ENCODE results near the gene FAM120C.

Gene FAM120C

GRCh38 chrX:54044877-54045338 is 138.1 kb downstream of the FAM120C start:
- in situ Hi-C loops (cut with MboI; ENCODE audit: low pct_unique_long_range_greater_than_20kb, low sequenced_read_pairs) = no loop called here
- DNase-seq = no peak

DNA sequence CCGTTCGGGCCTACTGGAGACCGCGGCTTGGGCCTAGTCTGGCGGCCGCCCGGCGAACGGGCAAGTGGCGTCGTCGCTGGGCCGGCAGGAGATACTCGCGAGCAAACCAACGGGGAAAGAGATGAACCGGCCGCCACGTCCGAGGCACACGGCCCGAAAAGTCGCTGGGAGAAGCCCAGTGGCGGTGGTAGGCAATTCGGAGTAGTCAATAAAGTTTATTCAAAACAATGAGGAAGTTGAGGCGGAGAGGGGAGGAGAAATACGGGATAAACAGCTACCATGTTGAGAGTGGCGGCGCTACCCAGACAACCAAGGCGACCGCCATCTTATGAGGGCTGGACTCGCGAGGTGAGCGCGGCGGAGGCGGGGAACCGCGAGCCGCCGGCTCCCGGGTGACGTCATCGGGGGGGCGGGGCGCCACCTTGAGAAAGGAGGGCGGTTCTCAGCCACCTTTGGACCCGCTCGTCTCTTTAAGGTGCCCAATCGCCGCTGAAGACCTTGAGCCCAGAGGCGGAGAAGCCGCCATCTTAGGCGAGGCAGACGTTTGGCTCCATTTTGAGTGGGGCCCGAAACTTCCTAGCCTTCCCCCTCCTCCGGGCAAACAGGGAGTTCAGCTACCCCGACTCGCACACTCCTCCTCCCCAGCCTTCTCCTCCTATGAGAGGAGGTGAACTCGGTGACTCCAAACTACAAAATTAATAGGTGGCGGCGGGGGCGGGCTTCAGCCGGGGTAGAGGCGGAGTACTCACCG is 138.8 kb downstream of the FAM120C start, which contains the start of gene PHF8:
PHF8 (minus strand) TSS at position 348 of the 751 bp plus-strand sequence. CDS start 1,745 bp downstream, outside the sequence.
- peak; percentile 99 for DNase-seq
- in situ Hi-C loops (cut with MboI; ENCODE audit: low pct_unique_long_range_greater_than_20kb, low sequenced_read_pairs) = no loop called here

DNA sequence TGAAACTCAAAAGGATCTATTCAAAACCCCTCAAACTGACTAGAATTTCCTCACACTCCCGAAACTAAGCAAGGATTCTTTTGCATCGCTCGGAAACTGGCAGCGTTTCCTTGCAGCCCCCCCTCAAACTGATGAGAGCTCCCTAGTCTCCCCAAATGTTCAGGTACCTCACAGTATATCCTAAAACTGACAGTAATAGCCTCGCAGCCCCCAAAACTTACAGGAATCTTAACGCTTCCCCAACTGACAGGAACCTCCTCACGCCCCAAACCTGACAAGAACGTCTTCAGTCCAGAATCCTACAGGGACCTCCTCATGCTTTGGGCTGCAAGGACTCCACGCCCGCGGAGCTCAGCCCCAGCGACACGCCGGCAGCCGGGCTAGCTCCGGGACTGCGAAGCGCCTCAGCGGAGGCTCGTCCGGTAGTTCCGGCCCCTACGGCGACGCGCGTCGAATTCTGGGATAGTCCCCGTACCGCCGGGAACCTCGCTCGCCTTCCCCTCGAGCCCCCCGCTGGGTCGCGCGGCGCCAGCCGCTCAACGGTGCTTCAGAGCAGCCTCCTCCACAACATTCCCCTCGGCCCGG is 139.4 kb downstream of the FAM120C start:
- DNase-seq = no peak
- in situ Hi-C loops (cut with MboI; ENCODE audit: low pct_unique_long_range_greater_than_20kb, low sequenced_read_pairs) = no loop called here

DNA sequence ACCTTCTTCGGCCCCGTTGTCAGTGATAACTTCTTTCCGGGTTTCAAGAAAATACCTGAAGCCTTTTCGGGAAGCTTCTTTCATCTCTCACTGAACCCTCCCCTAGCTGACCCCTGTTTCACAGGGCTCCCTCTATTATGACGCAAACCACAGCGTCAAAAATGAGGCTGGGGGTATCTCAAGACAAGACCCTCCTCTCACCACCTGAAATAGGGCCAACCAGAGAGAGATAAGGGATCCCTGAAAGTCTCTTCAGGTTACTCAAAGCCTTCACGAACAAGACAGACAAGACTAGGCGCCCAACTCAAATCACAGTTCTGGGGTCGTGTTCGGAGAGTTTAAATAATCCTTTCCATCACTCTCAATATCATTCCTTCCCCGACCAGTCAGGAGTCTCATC is 140.0 kb downstream of the FAM120C start:
- in situ Hi-C loops (cut with MboI; ENCODE audit: low pct_unique_long_range_greater_than_20kb, low sequenced_read_pairs) = no loop called here
- DNase-seq = peak; percentile 22

GRCh38 chrX:54042609-54043021 is 140.4 kb downstream of the FAM120C start:
- in situ Hi-C loops (cut with MboI; ENCODE audit: low pct_unique_long_range_greater_than_20kb, low sequenced_read_pairs) = no loop called here
- DNase-seq = peak; percentile 78

DNA sequence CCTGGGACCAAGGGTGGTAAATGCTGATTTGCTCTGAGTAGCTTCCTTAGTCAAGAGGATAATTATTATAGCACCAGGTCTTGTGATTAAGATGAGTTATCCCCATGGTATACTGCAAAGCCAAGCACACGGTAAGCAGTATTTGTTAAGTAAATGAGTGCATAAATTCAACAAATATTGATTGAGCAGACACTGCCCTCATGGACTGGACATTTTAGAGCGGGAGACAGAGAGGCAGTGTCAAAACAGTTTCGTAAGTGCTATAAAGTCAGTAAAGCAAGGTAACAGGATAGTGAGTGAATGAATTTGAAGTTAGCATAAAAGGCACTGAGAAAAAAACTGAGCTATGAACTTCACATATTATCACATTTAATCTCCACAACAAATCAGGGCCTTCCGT is 152.7 kb downstream of the FAM120C start:
- DNase-seq = no peak
- in situ Hi-C loops (cut with MboI; ENCODE audit: low pct_unique_long_range_greater_than_20kb, low sequenced_read_pairs) = no loop called here

DNA sequence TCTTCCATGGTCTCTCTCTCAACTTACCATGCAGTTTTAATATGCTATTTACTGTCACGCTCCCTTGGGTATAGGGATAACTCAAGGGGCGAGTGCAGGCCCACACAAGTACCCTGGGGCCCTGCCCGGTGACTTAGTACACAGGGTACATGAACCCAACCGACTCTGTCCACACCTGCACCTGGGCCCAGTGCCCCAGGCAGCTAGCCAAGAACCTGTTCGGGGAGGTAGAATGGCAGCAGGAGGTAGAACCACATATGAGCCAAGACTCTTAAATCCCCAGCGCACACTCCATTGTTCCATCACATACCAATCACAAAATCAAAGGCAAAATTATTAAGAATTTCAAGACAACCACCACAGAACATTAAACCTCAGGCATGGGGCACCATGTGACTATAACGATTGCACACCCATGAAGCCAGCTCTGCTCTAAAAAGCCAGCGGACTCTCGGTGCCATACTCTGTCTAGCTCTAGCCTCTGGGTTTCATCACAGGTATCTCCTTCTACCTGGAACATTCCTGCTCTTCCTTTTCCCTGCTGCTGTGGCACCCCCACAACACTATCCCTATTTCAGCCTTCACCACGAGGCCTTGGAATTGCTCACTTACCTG is 153.4 kb downstream of the FAM120C start:
- no peak for DNase-seq
- in situ Hi-C loops (cut with MboI; ENCODE audit: low pct_unique_long_range_greater_than_20kb, low sequenced_read_pairs) = no loop called here

DNA sequence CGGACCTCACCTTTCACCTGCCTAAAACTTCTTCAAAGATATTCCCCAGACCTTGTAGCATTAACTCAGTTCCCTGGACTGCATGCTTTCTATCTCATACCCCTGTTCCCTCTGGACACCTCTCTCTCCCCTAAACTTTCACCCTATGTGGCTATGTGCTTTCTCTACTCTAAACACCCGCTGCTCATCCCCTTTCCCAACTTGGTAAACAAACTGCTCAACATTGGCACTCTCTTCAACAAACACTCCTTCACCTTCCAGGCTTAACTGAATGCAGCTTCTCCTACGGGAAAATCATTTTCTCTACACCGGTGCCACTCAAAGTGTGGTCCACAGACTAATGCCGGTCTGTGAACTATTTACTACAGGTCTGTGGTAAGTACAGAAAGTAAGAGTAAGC is 158.7 kb downstream of the FAM120C start:
- in situ Hi-C loops (cut with MboI; ENCODE audit: low pct_unique_long_range_greater_than_20kb, low sequenced_read_pairs) = no loop called here
- no peak for DNase-seq

Data from KBM-7 (cell line).